GM18867 (cell line): ENCODE results near the gene RNU7-1.

Source experiments
- ATAC-seq: cut with Tn5 transposase; IDR thresholded peaks from one replicate; pipeline ENCODE4 v1.9.1; 2021; ENCODE audit warnings: mild to moderate bottlenecking, moderate library complexity; ENCODE audit not compliant: unreplicated experiment

The RNU7-1 gene

DNA sequence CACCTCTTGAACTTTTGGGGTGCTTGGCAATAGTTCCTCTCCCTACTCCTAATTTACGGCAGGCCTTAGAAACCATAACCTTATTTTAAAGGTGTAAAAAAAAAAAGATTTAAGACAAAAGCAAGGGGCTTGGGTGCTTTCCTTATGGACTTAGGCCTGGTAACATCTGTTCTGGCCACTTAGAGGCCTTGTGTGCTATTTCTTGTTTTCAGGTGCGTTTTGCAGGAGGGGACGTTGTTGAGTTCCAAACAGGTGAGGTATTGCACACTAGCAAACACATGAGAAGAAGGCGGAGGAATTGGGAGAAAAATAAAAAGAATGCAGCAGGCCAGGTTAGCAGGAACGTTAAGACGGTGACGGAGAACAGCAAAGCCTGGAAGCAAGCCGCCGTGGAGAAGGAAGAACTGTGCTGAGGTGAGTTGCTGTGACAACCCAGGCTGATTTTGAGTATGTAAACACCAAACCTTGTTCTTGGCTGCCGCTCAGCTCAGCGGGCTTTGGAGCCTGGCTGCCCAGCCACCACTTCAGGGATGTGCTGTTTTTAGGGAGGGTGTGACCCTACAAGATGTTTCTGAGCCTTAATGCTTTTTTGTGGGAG lies 44.4 kb downstream of the RNU7-1 start:
- ATAC-seq, result no peak
